NCI-H460 (cell line): ENCODE results near the gene MRPS15. TPM values are rescaled to one million over a fixed set of nuclear protein-coding genes. Genes with fewer than 3 reads are reported as not detected.
A peak's percentile ranks its signal among the peaks of the same experiment; 100 is the strongest.

Experiments used
- DNase-seq: peaks from one replicate; pipeline ENCODE4 v3.0.0-alpha.2; 2016; ENCODE audit warnings: low read depth; ENCODE audit errors: extremely low read depth
- total RNA-seq: library from RNA; depleted of rRNA; stranded (reverse); fragments of >200 nt; shearing (Covaris generic); gene quantifications from 2 replicates; pipeline ENCODE4 v1.2.3, GENCODE V29; 2014

The MRPS15 gene
- total RNA-seq, 1 experiment from 2014 or later: 139 TPM

DNA sequence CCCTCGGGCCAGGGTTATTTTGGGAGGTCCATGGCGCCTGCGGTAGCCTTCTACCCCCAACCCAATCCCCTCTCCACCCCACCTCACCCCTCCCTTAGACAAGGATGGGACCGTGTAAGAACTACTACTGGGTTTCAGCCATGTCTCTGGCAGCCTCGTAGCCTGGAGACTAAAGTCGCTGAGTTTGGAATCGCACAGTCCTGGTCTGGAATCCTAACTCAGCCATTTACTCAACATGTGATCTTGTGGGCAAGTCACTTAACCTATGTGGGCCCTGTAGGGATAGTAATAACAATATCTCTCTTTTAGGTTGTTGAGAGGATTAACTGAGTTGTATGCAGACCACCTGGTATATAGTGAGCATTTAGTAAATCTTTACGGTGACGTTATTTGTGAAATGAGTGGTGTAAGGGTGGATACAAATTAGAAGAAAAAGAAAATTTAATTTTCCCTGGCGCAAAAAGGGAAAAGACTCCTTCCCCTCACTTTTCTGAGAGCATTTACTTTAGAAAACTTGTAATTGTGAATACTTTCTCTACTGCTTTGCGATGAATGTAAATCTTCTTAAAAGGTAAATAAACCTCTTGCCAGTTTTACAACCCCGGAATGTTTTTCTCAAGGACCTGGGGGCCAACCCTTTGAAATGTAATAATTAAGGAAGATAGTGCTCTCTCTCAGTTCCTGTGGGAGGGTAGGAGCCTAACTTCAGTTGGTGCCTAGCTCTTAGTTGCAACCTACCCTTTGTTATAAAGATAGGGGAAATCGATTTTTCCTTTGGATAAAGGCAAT is 615 bp upstream of the MRPS15 start:
- DNase-seq: no peak

- no peak for DNase-seq
Measured at GRCh38 chr1:36463463-36463802, 751 bp downstream of the MRPS15 start.

DNA sequence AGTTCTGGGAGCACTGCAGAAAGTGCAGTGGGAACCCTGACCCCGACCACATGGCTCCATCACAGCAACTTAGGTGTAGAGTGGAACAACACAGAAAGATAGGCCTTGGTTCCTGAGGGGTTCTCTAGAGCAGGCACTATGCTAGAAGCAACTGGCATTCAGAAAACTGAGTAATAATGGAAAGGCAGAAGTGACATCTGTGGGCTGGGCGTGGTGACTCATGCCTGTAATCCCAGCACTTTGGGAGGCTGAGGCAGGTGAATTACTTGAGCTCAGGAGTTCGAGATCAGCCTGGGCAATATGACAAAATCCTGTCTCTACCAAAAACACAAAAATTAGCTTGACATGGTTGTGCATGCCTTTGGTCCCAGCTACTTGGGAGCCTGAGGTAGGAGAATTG is 5.3 kb downstream of the MRPS15 start:
- DNase-seq: no peak

DNA sequence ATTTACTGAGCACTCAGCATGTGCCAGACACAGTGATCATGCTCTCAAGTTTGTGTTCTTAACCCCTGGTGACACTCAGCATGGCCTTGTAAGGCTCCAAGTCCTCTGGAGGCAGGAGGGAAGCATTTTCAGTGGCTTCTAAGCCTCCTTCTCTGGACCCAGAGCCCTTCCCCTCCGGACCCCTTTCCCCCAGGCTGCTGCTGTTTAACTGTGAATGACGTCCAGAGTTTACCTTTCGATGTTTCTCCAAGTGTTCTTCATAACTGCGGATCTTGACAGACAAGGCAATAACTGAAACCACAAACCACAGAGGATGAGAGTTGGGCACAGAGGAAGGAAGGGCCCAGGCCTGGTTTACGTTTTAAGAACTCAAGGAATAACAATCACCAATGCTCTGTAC is 6.5 kb downstream of the MRPS15 start:
- DNase-seq: no peak

DNA sequence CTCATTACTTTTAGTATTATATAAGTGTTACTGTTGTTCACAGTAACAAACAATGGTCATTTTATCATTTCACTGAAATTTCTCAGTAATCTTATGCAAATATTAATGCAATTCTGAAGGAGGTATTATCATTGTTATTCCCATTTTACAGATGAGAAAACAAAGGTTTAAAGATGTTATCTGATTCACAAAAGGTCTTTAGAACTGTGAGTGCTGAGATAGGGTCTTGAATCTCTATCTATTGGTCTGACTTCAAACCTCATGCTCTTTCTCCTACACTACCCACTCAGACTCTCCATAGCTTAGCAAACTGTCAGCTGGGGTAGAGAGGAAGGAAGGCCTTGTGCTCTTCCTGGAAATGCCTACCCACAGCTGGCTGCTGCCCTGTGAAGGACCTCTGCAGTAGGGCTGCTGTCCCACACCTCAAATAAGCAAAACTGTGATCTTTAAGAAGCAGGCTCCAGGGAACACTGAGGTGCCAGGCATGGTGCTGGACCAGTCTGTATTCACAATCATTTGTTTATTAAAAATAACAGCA is 7.7 kb downstream of the MRPS15 start:
- DNase-seq: no peak

- no peak for DNase-seq
Measured at GRCh38 chr1:36455386-36455785, 8.8 kb downstream of the MRPS15 start.

DNA sequence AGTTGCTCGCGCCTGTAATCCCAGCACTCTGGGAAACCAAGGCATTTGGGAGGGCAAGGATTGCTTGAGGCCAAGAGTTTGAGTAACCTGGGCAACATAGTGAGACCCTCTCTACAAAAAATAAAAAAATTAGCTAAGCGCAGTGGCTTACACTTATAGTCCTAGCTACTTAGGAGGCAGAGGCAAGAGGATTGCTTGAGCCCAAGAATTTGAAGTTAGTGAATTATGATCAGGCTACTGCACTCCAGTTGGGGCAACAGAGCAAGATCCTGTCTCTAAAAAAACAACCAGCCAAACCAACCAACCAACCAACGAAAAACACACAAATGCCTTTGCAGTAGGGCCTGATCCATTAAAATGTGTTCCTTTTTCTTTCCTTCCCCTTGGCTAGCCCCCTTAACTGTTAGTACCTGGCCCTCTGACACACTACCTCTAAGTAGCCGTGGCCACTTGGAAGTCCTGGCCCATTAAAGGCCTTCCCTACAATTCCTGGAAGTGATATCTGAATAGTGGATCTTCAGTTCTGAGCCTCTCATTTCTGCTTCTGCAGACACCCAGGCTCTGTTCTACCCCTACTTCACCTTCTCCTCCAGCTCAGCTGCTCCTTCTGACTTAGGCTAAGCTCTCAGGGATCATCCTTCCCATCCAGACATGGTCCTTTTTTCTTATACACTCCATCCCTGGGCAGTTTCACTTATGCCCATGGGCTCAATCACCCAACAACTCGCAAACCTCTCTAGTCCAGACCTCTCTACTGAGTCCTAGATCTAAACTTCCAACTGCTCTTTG is 10.4 kb downstream of the MRPS15 start:
- DNase-seq: no peak

DNA sequence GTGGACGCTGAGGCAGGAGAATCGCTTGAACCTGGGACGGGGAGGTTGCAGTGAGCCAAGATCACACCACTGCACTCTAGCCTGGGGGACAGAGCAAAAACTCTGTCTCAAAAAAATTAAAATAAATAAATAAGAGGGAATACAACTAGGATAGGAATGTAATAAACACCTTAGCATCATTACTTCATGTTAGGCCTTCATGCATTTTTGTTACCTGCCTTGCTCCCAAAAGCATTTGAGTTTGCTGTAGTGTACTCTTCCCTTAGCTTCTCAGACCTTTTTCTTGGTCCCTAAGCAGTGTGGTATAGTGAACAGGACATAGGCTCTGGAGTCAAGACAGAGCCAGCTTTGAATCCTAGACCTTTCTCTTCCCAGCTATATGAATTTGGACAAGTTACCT is 11.1 kb downstream of the MRPS15 start:
- no peak for DNase-seq

GRCh38 chr1:36450919-36451305 is 13.3 kb downstream of the MRPS15 start:
- no peak for DNase-seq

- DNase-seq: peak; percentile 90
Measured at GRCh38 chr1:36450270-36450918, 13.8 kb downstream of the MRPS15 start, which contains the start of gene OSCP1. TSS of gene OSCP1 (minus strand) at chr1:36450451. CDS start at chr1:36450369, 82 bp downstream.

DNA sequence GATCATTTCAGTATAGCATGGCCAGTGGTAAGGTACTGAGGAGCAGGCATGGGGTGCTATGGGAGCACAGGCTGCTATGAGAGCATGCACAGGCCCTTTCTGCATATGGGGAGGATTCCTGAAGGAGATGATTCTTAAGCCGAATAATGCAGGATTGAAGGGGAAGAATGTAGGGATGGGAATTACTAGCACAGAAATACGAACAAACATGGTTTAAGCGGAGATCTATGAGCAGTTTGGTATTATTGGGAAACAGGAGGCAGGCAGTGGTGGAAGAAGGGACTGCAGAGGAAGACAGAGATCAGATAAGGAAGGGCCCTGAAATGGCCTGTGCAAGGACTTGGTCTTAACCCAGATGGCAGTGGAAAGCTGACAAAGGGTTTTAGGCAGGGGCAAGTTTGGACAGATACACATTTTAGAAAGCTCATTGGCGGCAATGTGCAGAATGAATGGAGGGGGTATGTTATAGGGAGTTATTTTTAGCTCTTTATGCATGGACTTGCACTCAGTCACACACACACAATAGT is 15.6 kb downstream of the MRPS15 start:
- no peak for DNase-seq

- no peak for DNase-seq
Measured at GRCh38 chr1:36447450-36447849, 16.7 kb downstream of the MRPS15 start.

- DNase-seq: no peak
Measured at GRCh38 chr1:36446746-36447145, 17.4 kb downstream of the MRPS15 start.

DNA sequence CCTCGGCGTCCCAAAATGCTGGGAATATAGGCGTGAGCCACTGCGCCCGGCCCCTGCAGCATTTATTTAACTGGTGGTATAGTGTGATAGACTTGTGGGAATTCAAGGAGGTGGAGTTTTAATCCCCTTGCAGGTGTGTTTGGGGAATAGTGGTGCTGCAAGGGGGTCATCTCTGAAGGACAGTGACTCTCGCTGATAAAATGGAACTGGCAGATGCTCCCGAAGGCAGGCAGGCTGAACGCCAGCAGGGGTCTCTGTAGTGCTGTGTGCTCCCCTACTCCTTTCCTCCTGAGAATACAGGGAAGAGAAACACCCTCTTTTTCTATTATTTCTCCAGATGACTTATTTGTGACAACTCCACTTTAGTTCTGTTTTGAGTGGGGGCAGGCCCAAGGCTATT is 17.9 kb downstream of the MRPS15 start:
- DNase-seq: no peak

DNA sequence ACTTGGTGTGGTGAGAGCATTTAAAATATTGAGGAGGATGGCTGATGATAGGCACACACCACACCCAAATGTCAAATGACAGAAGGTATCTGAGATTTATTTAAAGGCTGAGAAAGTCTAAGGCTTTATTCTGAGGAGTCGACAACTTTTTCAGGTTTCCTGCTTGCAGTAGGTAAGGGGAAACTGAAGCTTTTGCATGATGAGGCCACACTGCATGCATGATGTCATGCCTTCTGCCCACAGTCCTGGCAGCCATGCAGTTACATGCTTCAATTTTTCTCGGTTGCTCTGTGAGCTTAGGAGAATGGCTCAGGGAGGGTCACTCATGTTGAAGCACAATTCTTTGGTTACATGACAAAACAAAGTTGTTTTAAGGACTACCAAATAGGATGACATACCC is 20.9 kb downstream of the MRPS15 start:
- DNase-seq: no peak

- DNase-seq: no peak
Measured at GRCh38 chr1:36442337-36442736, 21.8 kb downstream of the MRPS15 start.

GRCh38 chr1:36440646-36441045 is 23.5 kb downstream of the MRPS15 start:
- DNase-seq: no peak

DNA sequence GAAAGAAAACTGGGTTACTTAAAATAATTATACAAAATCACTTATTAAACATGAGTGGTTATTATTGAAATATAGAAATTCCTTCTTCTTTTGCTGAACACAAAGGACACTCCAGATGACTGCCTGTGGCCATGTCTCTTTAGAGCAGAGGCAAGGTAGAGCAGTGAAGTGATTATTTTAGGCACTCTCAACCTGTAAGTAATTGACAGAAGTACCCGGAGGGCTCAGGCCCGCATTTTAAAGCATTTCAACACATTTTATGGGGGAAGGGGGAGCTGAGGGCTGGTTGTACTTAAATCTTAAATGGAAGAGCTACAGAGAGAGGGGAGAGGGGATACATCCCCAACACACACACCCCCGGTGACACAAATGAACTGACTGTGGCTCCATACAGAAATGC is 24.1 kb downstream of the MRPS15 start:
- no peak for DNase-seq

DNA sequence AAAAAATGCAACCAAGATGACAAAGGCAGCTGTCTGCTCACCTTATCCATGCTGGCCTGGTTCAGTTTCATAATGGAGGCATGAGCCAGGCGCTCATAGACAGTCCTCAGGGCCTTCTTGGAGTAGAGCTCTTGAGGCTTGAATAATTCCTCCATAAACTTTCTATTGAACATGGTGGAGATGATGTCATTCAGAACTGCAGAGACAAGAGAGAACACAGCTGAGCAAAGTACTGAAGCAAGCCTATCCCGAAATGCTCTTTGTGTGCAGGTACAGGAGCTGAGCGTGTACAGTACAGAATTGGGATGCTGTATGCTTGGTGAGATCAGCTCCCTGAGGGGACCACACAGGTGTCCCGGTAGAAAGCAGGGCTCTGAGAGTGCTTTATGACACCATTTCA is 25.5 kb downstream of the MRPS15 start:
- no peak for DNase-seq

DNA sequence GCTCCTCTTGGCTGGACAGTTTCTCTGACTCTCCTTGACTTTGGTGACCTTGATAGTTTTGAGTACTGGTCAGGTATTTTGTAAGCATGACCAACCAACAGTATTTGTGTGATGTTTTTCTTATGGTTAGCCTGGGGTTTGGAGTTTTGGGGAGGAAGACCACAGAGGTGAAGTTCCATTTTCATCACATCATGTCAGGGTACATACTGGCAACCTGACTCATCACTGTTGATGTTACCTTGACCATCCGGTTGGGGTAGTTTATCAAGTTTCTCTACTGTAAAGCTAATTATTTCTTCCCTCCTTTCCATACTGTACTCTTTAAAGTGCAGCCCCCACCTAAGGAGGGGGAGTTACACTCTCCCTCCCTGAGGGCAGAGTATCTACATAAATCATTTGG is 27.4 kb downstream of the MRPS15 start:
- no peak for DNase-seq

- DNase-seq: no peak
Measured at GRCh38 chr1:36433102-36433501, 31.1 kb downstream of the MRPS15 start.
